IMR-90 (cell line): ENCODE data around the gene LAMA2. TPM values are rescaled to one million over a fixed set of nuclear protein-coding genes. Genes with fewer than 3 reads are reported as not detected.
A peak's percentile ranks its signal among the peaks of the same experiment; 100 is the strongest.

Experiments
- ATAC-seq: fragments of 200-7000 bp; cut with Tn5 transposase; 2 replicates; pipeline ENCODE4 v1.9.1; 2020; ENCODE audit warnings: low read depth, mild to moderate bottlenecking, moderate library complexity
- BruUV-seq: library from RNA; stranded (reverse); fragments of 400-500 nt; replicated peaks from 2 replicates; lab custom pipeline; 2021; lab: Mats Ljungman, UMichigan
- CTCF ChIA-PET: fragments of 300-600 bp; formaldehyde crosslinking; extraction: SDS; loops from one replicate; lab custom pipeline; 2021; ENCODE audit warnings: antibody characterized with exemption; lab: Yijun Ruan, JAX
- POLR2A ChIA-PET: fragments of 300-600 bp; sonication (Branson Sonifier 250); formaldehyde crosslinking; loops from one replicate; lab custom pipeline; 2022; ENCODE audit warnings: antibody characterized with exemption; ENCODE audit not compliant: unreplicated experiment; lab: Charles Lee
- DNase-seq: peaks from one replicate; pipeline ENCODE4 v3.0.0; 2013
- H2AFZ ChIP-seq: replicated peaks from 2 replicates; pipeline ENCODE3; 2013; ENCODE audit warnings: low read length, mild to moderate bottlenecking; ENCODE audit not compliant: poor library complexity
- H2AK5ac ChIP-seq: 2 replicates; pipeline ENCODE4 v1.6.1; 2013; ENCODE audit warnings: low read depth, low read length, inconsistent platforms
- H2AK9ac ChIP-seq: replicated peaks from 2 replicates; pipeline ENCODE3; 2013; ENCODE audit warnings: mild to moderate bottlenecking, low read depth, low read length, moderate library complexity; ENCODE audit not compliant: poor library complexity
- H2BK120ac ChIP-seq: 2 replicates; pipeline ENCODE4 v1.6.1; 2013; ENCODE audit warnings: low read depth, low read length, inconsistent platforms
- H2BK15ac ChIP-seq: 3 replicates; pipeline ENCODE4 v1.6.1; 2013; ENCODE audit warnings: low read depth, low read length, inconsistent platforms
- H2BK20ac ChIP-seq: 2 replicates; pipeline ENCODE4 v1.6.1; 2013; ENCODE audit warnings: low read depth, mild to moderate bottlenecking, inconsistent platforms, low read length, moderate library complexity
- H2BK5ac ChIP-seq: 2 replicates; pipeline ENCODE4 v1.6.1; 2013; ENCODE audit warnings: mild to moderate bottlenecking, low read depth, low read length, inconsistent platforms; ENCODE audit not compliant: poor library complexity, severe bottlenecking
- H3K14ac ChIP-seq: replicated peaks from 2 replicates; pipeline ENCODE4 v1.6.1; 2013; ENCODE audit warnings: low read depth, low read length, inconsistent platforms
- H3K18ac ChIP-seq: 2 replicates; pipeline ENCODE4 v1.6.1; 2013; ENCODE audit warnings: low read depth, low read length, control low read depth
- H3K23ac ChIP-seq: 2 replicates; pipeline ENCODE4 v1.6.1; 2013; ENCODE audit warnings: low read depth, low read length, inconsistent platforms
- H3K27ac ChIP-seq: 2 replicates; pipeline ENCODE4 v1.5.1; 2013; ENCODE audit warnings: mild to moderate bottlenecking, control low read depth, low read length; ENCODE audit not compliant: insufficient read depth
- H3K27me3 ChIP-seq: 2 replicates; pipeline ENCODE4 v1.6.1; 2013; ENCODE audit warnings: low read length; ENCODE audit not compliant: control insufficient read depth, insufficient read depth
- H3K36me3 ChIP-seq: 2 replicates; pipeline ENCODE4 v1.6.1; 2013; ENCODE audit warnings: low read length, mixed read lengths; ENCODE audit not compliant: control insufficient read depth, insufficient read depth
- H3K4ac ChIP-seq: 2 replicates; pipeline ENCODE4 v1.6.1; 2013; ENCODE audit warnings: low read depth, low read length, inconsistent platforms
- H3K4me1 ChIP-seq: 2 replicates; pipeline ENCODE4 v1.6.1; 2013; ENCODE audit warnings: low read length, mixed read lengths; ENCODE audit not compliant: control insufficient read depth, insufficient read depth
- H3K4me2 ChIP-seq: 2 replicates; pipeline ENCODE4 v1.6.1; 2013; ENCODE audit warnings: low read depth, mild to moderate bottlenecking, control low read depth, low read length, moderate library complexity
- H3K4me3 ChIP-seq: 2 replicates; pipeline ENCODE4 v1.5.1; 2013; ENCODE audit warnings: low read depth, mild to moderate bottlenecking, control low read depth, low read length, moderate library complexity; ENCODE audit not compliant: insufficient read depth
- H3K56ac ChIP-seq: 2 replicates; pipeline ENCODE4 v1.6.1; 2013; ENCODE audit warnings: low read length, inconsistent platforms; ENCODE audit not compliant: insufficient read depth; ENCODE audit errors: extremely low read depth
- H3K79me1 ChIP-seq, 2 experiments: 2 replicates each; pipeline ENCODE4 v1.6.1; 2013; ENCODE audit warnings: low read length in 2 of 2, inconsistent platforms in 1 of 2, low read depth in 1 of 2
- H3K9ac ChIP-seq: 2 replicates; pipeline ENCODE4 v1.6.1; 2013; ENCODE audit warnings: low read depth, low read length, control low read depth
- H3K9me1 ChIP-seq: 2 replicates; pipeline ENCODE4 v1.6.1; 2013; ENCODE audit warnings: low read length, inconsistent platforms; ENCODE audit not compliant: insufficient read depth
- H3K9me3 ChIP-seq: 2 replicates; pipeline ENCODE4 v1.6.1; 2013; ENCODE audit warnings: low read length; ENCODE audit not compliant: control insufficient read depth, insufficient read depth
- H4K20me1 ChIP-seq: 2 replicates; pipeline ENCODE4 v1.6.1; 2013; ENCODE audit warnings: low read length, inconsistent platforms; ENCODE audit not compliant: insufficient read depth
- H4K5ac ChIP-seq: 2 replicates; pipeline ENCODE4 v1.6.1; 2013; ENCODE audit warnings: mild to moderate bottlenecking, low read depth, low read length, control low read depth
- H4K8ac ChIP-seq, 2 experiments: 2 replicates each; pipeline ENCODE4 v1.6.1; 2013; ENCODE audit warnings: low read depth in 2 of 2, low read length in 2 of 2, control low read depth in 1 of 2, inconsistent platforms in 1 of 2
- H4K91ac ChIP-seq: 2 replicates; pipeline ENCODE4 v1.6.1; 2013; ENCODE audit warnings: low read depth, low read length, inconsistent platforms; ENCODE audit not compliant: insufficient read depth
- CEBPB ChIP-seq: IDR thresholded peaks from 2 replicates; pipeline ENCODE4 v1.6.1; 2012; ENCODE audit warnings: low read depth, low read length, improper control_type of control experiment
- ELK1 ChIP-seq: fragments of 150-350 bp; IDR thresholded peaks from 2 replicates; pipeline ENCODE4 v1.6.1; 2016; ENCODE audit warnings: low read depth, mild to moderate bottlenecking, low read length, moderate library complexity, borderline replicate concordance
- RAD21 ChIP-seq: IDR thresholded peaks from 2 replicates; pipeline ENCODE4 v1.6.1; 2012; ENCODE audit warnings: low read length, improper control_type of control experiment
- whole genome bisulfite sequencing, 2 experiments: methylation state at CpG; one replicate each; pipeline versions ENCODE4 v1.1.5 to v1.1.7; 2013; ENCODE audit warnings: missing lambda C conversion rate in 2 of 2; ENCODE audit not compliant: insufficient read length in 1 of 2; ENCODE audit errors: extremely low coverage in 2 of 2; 5-methylcytosine and 5-hydroxymethylcytosine counted together
- dilution Hi-C: fragments of 300-500 bp; cut with HindIII; formaldehyde crosslinking; loops from one replicate; pipeline ENCODE4 v1.14.3; 2018; ENCODE audit warnings: low sequenced_read_pairs; ENCODE audit not compliant: unreplicated experiment
- in situ Hi-C: fragments of 300-500 bp; cut with MboI; formaldehyde crosslinking; loops from 3 replicates; pipeline ENCODE4 v1.14.3; 2019; ENCODE audit warnings: low sequenced_read_pairs, inconsistent platforms, mixed read lengths
- intact Hi-C: fragments of 100-400 bp; cut with micrococcal nuclease; formaldehyde crosslinking; loops from 2 replicates; pipeline ENCODE4 v1.10.0; 2022
- polyA plus RNA-seq, 3 experiments: library from polyadenylated mRNA; depleted of rRNA; stranded (reverse); fragments of >200 nt; gene quantifications; 2 replicates each; pipeline ENCODE4 v1.2.3, GENCODE V29; 2012; ENCODE audit warnings: low replicate concordance in 1 of 3
- total RNA-seq: library from RNA; depleted of rRNA; stranded (reverse); fragments of >200 nt; gene quantifications from 2 replicates; pipeline ENCODE4 v1.2.3, GENCODE V29; 2012

LAMA2 gene
- total and polyA plus RNA-seq, 2 of the 4 experiments (the other 2 are of a cell fraction), result 9.9 to 13.3 TPM

- no peaks in the 10 kb centered on the region for H3K9me1 ChIP-seq
- no TSS peak for BruUV-seq
- no peaks in the 10 kb centered on the region for H3K4me1 ChIP-seq
- no peak overlapping the region for H3K4me3 ChIP-seq
- no peaks in the 10 kb centered on the region; a peak in 1 of 4 replicates for H3K79me1 ChIP-seq
- ChIA-PET CTCF (no interaction called here), POLR2A (no interaction called here)
- no peak overlapping the region for H2BK5ac ChIP-seq
- H3K23ac ChIP-seq, result no peak overlapping the region
- no peaks in the 10 kb centered on the region for H3K36me3 ChIP-seq
- H3K4me2 ChIP-seq, result no peak overlapping the region
- peak; percentile 89 for DNase-seq
- in situ Hi-C loops, result no loop called here
- H4K8ac ChIP-seq, result no peak overlapping the region
- no peak overlapping the region for H2AK9ac ChIP-seq
- no peak overlapping the region for H3K14ac ChIP-seq
- H3K27me3 ChIP-seq, result no peaks in the 10 kb centered on the region
- no peak overlapping the region for H3K27ac ChIP-seq
- no peak overlapping the region for H3K18ac ChIP-seq
- no peak overlapping the region; the same call in 1 of the 2 replicates for H2BK20ac ChIP-seq
- H2AK5ac ChIP-seq, result no peak overlapping the region
- no CpG with 5 or more reads among the region's 5 CpGs for WGBS, 2 experiments
- ATAC-seq, result peak; percentile 80
- TF ChIP-seq CEBPB, result peak; percentile 92
- no peak for TF ChIP-seq ELK1
- no peak for TF ChIP-seq RAD21
- no peak overlapping the region for H4K91ac ChIP-seq
- no peak overlapping the region for H2BK15ac ChIP-seq
- no peak overlapping the region for H3K9ac ChIP-seq
- intact Hi-C loops, result no loop called here
- no peak overlapping the region for H3K4ac ChIP-seq
- H2BK120ac ChIP-seq, result no peak overlapping the region
- no peak overlapping the region for H2AFZ ChIP-seq
- no peak overlapping the region for H3K56ac ChIP-seq
- no peaks in the 10 kb centered on the region for H4K20me1 ChIP-seq
- no peak overlapping the region for H4K5ac ChIP-seq
- dilution Hi-C loops, result no loop called here
- no peaks in the 10 kb centered on the region for H3K9me3 ChIP-seq
Measured at GRCh38 chr6:129555206-129555832, 672.4 kb downstream of the LAMA2 start.
